OCI-LY3 (cell line): Measurements from ENCODE around the gene SPX.

ENCODE experiments used
- H2AFZ ChIP-seq: fragments of 200-600, 300-600 bp; shearing (Covaris generic); 2 replicates; pipeline ENCODE4 v1.6.0; 2014; ENCODE audit warnings: antibody characterized with exemption, low read depth, low read length
- H3K27ac ChIP-seq: fragments of 200-600, 300-600 bp; sonication (generic); 2 replicates; pipeline ENCODE4 v1.5.1; 2014; ENCODE audit warnings: mild to moderate bottlenecking, low read length, moderate library complexity, mixed read lengths
- H3K27me3 ChIP-seq: fragments of 200-600, 300-600 bp; sonication (generic); 2 replicates; pipeline ENCODE4 v1.6.1; 2014; ENCODE audit warnings: low read depth, low read length, mixed read lengths
- H3K36me3 ChIP-seq: fragments of 200-600, 300-600 bp; sonication (generic); replicated peaks from 2 replicates; pipeline ENCODE3; 2014; ENCODE audit warnings: low read depth, low read length, mixed read lengths
- H3K4me1 ChIP-seq: fragments of 300-600, 200-600 bp; sonication (generic); 2 replicates; pipeline ENCODE4 v1.6.1; 2014; ENCODE audit warnings: low read length, mixed read lengths
- H3K4me2 ChIP-seq: fragments of 200-600, 300-600 bp; sonication (generic); 2 replicates; pipeline ENCODE4 v1.6.1; 2014; ENCODE audit warnings: low read length, mixed read lengths
- H3K4me3 ChIP-seq: fragments of 300-600, 200-600 bp; sonication (generic); 2 replicates; pipeline ENCODE4 v1.5.1; 2014; ENCODE audit warnings: antibody characterized with exemption, mild to moderate bottlenecking, low read length, moderate library complexity
- H3K79me2 ChIP-seq: fragments of 300-600, 200-600 bp; shearing (Covaris generic); 2 replicates; pipeline ENCODE4 v1.6.1; 2014; ENCODE audit warnings: mild to moderate bottlenecking, low read length, mixed read lengths
- H3K9ac ChIP-seq: fragments of 300-600, 200-600 bp; shearing (Covaris generic); 2 replicates; pipeline ENCODE4 v1.6.0; 2014; ENCODE audit warnings: mild to moderate bottlenecking, low read length, moderate library complexity
- H3K9me3 ChIP-seq: fragments of 200-600, 300-600 bp; shearing (Covaris generic); 2 replicates; pipeline ENCODE4 v1.6.1; 2014; ENCODE audit warnings: low read length, mixed read lengths; ENCODE audit not compliant: insufficient read depth
- H4K20me1 ChIP-seq: fragments of 200-600, 300-600 bp; sonication (generic); 2 replicates; pipeline ENCODE4 v1.6.1; 2016; ENCODE audit warnings: low read length, mixed read lengths; ENCODE audit not compliant: insufficient read depth
- EZH2phosphoT487 ChIP-seq: fragments of 200-600 bp; shearing (Covaris generic); IDR thresholded peaks from 2 replicates; pipeline ENCODE4 v1.6.1; 2018; ENCODE audit warnings: antibody characterized with exemption, mixed run types, low read depth
- TF ChIP-seq, protein P1 (sequence below): fragments of 200-600, 300-600 bp; sonication (generic); IDR thresholded peaks from 2 replicates; pipeline ENCODE4 v1.5.1; 2014; ENCODE audit warnings: antibody characterized with exemption, low read length, low read depth

SPX gene

DNA sequence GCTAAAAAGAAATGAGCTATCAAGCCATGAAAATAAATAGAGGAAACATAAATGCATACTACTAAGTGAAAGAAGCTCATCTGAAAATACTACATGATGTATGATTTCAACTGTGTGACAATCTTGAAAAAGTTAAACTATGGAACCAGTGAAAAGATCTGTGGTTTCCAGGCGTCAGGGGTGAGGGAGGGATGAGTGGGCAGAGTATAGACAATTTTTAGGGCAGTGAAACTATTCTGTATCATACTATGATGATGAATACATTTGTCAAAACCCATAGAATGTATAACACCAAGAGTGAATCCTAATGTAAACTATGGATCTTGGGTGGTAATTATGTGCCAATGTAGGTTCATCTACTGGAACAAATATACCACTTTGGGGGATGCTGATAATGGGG is 21.3 kb downstream of the SPX start:
- H3K36me3 ChIP-seq = no peaks in the 10 kb centered on the region
- H2AFZ ChIP-seq = no peak overlapping the region
- H3K9me3 ChIP-seq = no peaks in the 10 kb centered on the region
- no peak overlapping the region for H3K9ac ChIP-seq
- no peak overlapping the region for H3K27ac ChIP-seq
- H3K27me3 ChIP-seq = no peaks in the 10 kb centered on the region
- no peaks in the 10 kb centered on the region for H3K4me1 ChIP-seq
- H3K79me2 ChIP-seq = no peaks in the 10 kb centered on the region
- H3K4me2 ChIP-seq = no peak overlapping the region
- H3K4me3 ChIP-seq = no peak overlapping the region
- TF ChIP-seq, protein P1, sequence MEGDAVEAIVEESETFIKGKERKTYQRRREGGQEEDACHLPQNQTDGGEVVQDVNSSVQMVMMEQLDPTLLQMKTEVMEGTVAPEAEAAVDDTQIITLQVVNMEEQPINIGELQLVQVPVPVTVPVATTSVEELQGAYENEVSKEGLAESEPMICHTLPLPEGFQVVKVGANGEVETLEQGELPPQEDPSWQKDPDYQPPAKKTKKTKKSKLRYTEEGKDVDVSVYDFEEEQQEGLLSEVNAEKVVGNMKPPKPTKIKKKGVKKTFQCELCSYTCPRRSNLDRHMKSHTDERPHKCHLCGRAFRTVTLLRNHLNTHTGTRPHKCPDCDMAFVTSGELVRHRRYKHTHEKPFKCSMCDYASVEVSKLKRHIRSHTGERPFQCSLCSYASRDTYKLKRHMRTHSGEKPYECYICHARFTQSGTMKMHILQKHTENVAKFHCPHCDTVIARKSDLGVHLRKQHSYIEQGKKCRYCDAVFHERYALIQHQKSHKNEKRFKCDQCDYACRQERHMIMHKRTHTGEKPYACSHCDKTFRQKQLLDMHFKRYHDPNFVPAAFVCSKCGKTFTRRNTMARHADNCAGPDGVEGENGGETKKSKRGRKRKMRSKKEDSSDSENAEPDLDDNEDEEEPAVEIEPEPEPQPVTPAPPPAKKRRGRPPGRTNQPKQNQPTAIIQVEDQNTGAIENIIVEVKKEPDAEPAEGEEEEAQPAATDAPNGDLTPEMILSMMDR = no peak
- no peak for TF ChIP-seq EZH2phosphoT487
- H4K20me1 ChIP-seq = no peaks in the 10 kb centered on the region

GRCh38 chr12:21551841-21552465 is 25.9 kb downstream of the SPX start:
- no peaks in the 10 kb centered on the region for H3K27me3 ChIP-seq
- no peak overlapping the region for H3K4me2 ChIP-seq
- no peak overlapping the region for H2AFZ ChIP-seq

DNA sequence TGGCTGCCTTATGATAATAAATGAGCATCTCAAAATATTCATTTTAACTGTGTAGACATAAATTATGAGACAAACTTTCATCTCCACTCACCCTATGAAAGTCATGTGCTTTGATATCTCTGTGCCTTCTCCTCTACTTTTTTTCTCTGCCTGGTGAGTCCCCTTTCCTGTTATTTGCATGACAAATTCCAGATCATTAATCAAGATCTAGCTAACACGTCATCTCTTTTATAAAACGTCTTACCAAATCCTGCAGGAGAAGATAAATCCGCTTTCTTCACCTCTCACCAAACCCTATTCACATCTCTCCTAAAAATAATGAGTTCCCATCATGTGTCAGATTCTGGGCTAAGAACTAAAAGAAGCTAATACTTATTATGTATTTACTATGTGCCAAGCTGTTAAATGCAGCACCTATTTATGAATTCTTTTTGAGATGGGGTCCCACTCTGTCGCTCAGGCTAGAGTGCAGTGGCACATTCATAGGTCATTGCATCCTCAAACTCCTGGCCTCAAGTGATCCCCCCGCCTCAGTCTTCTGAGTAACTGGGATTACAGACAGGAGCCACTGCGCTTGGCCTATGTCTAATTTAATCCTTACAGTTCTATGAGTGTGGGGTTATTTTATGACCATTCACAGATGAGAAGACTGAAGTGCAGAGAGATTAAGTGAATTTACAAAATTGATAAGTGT is 26.7 kb downstream of the SPX start:
- Histone ChIP-seq H2AFZ (no peak overlapping the region), H3K9ac (no peak overlapping the region), H3K4me3 (no peak overlapping the region), H3K4me2 (no peak overlapping the region), H3K27ac (no peak overlapping the region), H4K20me1 (no peaks in the 10 kb centered on the region), H3K79me2 (no peaks in the 10 kb centered on the region), H3K36me3 (no peaks in the 10 kb centered on the region), H3K27me3 (no peaks in the 10 kb centered on the region), H3K4me1 (no peaks in the 10 kb centered on the region), H3K9me3 (no peaks in the 10 kb centered on the region)
- TF ChIP-seq, protein P1 = no peak
- no peak for TF ChIP-seq EZH2phosphoT487

More at GRCh38 chr12:21551841-21552465, 25.9 kb downstream of the SPX start:
- Histone ChIP-seq H3K4me1 (no peaks in the 10 kb centered on the region), H3K79me2 (no peaks in the 10 kb centered on the region), H3K36me3 (no peaks in the 10 kb centered on the region), H4K20me1 (no peaks in the 10 kb centered on the region), H3K9ac (no peak overlapping the region), H3K27ac (no peak overlapping the region), H3K4me3 (no peak overlapping the region), H3K9me3 (no peaks in the 10 kb centered on the region)
- TF ChIP-seq, protein P1 = no peak
- no peak for TF ChIP-seq EZH2phosphoT487

GRCh38 chr12:21553329-21553675 is 27.2 kb downstream of the SPX start:
- no peaks in the 10 kb centered on the region for H3K36me3 ChIP-seq
- no peaks in the 10 kb centered on the region for H3K9me3 ChIP-seq
- no peak overlapping the region for H3K4me2 ChIP-seq
- no peaks in the 10 kb centered on the region for H3K79me2 ChIP-seq
- no peaks in the 10 kb centered on the region for H3K4me1 ChIP-seq
- TF ChIP-seq, protein P1 = no peak
- TF ChIP-seq EZH2phosphoT487 = no peak
- no peak overlapping the region for H3K9ac ChIP-seq
- no peak overlapping the region for H3K27ac ChIP-seq
- no peak overlapping the region for H3K4me3 ChIP-seq
- no peaks in the 10 kb centered on the region for H3K27me3 ChIP-seq
- H4K20me1 ChIP-seq = no peaks in the 10 kb centered on the region
- no peak overlapping the region for H2AFZ ChIP-seq
